HL-60 (cell line): ENCODE data around the gene SLC9A3.

Experiments
- DNase-seq, 2 experiments: peaks; one replicate each; pipeline ENCODE4 v3.0.0-alpha.2; 2010 to 2020; ENCODE audit warnings: low read depth in 1 of 2, low spot score in 1 of 2
- H3K27ac ChIP-seq: fragments of 250-450 bp; sonication (Bioruptor Pico); replicated peaks from 2 replicates; pipeline ENCODE4 v1.5.1; 2020; ENCODE audit warnings: mild to moderate bottlenecking, moderate library complexity
- H3K27me3 ChIP-seq: fragments of 250-450 bp; sonication (Bioruptor Pico); 2 replicates; pipeline ENCODE4 v1.5.1; 2021; ENCODE audit warnings: mild to moderate bottlenecking, moderate library complexity; ENCODE audit not compliant: insufficient read depth, poor library complexity, severe bottlenecking
- H3K4me3 ChIP-seq: replicated peaks from 2 replicates; pipeline ENCODE4 v1.5.1; 2011; ENCODE audit warnings: mild to moderate bottlenecking, control low read depth, low read length; ENCODE audit not compliant: insufficient read depth
- CTCF ChIP-seq: IDR thresholded peaks from one replicate; pipeline ENCODE4 v1.5.1; 2011; ENCODE audit warnings: low read length, control low read depth, inconsistent platforms; ENCODE audit not compliant: insufficient read depth
- GABPA ChIP-seq: IDR thresholded peaks from 2 replicates; pipeline ENCODE4 v1.6.1; 2012; ENCODE audit warnings: low read depth
- POLR2AphosphoS5 ChIP-seq: IDR thresholded peaks from 2 replicates; pipeline ENCODE4 v1.6.1; 2012; ENCODE audit warnings: low read depth
- REST ChIP-seq: IDR thresholded peaks from 2 replicates; pipeline ENCODE4 v1.6.1; 2012; ENCODE audit warnings: low read depth; ENCODE audit not compliant: insufficient replicate concordance
- SPI1 ChIP-seq: IDR thresholded peaks from 2 replicates; pipeline ENCODE4 v1.6.1; 2012; ENCODE audit warnings: low read depth, mild to moderate bottlenecking, borderline replicate concordance

The SLC9A3 gene

GRCh38 chr5:484556-484955 is 39.7 kb downstream of the SLC9A3 start:
- TF ChIP-seq CTCF, result no peak
- no peak for TF ChIP-seq GABPA
- no peak for TF ChIP-seq POLR2AphosphoS5
- TF ChIP-seq REST, result no peak
- TF ChIP-seq SPI1, result no peak
- H3K27me3 ChIP-seq, result peaks cover 37% of the 10 kb centered on the region
- H3K4me3 ChIP-seq, result no peak overlapping the region
- no peak overlapping the region for H3K27ac ChIP-seq
- DNase-seq, result no peak

GRCh38 chr5:483434-484140 is 40.7 kb downstream of the SLC9A3 start:
- TF ChIP-seq REST, result no peak
- TF ChIP-seq GABPA, result no peak
- no peak for TF ChIP-seq CTCF
- no peak for TF ChIP-seq POLR2AphosphoS5
- TF ChIP-seq SPI1, result no peak
- H3K4me3 ChIP-seq, result no peak overlapping the region
- no peak for DNase-seq
- H3K27ac ChIP-seq, result no peak overlapping the region
- H3K27me3 ChIP-seq, result peaks cover 43% of the 10 kb centered on the region

- peaks cover 43% of the 10 kb centered on the region for H3K27me3 ChIP-seq
- TF ChIP-seq CTCF (no peak), REST (no peak), GABPA (no peak), POLR2AphosphoS5 (no peak), SPI1 (no peak)
Observed at GRCh38 chr5:483011-483410, 41.2 kb downstream of the SLC9A3 start.

More at GRCh38 chr5:483011-483410, 41.2 kb downstream of the SLC9A3 start:
- DNase-seq, result no peak
- H3K27ac ChIP-seq, result no peak overlapping the region
- no peak overlapping the region for H3K4me3 ChIP-seq
